Measurements from ENCODE around the gene ZIC5. TPM values are rescaled to one million over a fixed set of nuclear protein-coding genes. Genes with fewer than 3 reads are reported as not detected.

ZIC5 gene
- not detected for total RNA-seq
- not detected for polyA plus RNA-seq
- long read RNA-seq, donor 1, result 0 reads
- long read RNA-seq, donor 2, result 0 reads
- long read RNA-seq, donor 3, result 0 reads

DNA sequence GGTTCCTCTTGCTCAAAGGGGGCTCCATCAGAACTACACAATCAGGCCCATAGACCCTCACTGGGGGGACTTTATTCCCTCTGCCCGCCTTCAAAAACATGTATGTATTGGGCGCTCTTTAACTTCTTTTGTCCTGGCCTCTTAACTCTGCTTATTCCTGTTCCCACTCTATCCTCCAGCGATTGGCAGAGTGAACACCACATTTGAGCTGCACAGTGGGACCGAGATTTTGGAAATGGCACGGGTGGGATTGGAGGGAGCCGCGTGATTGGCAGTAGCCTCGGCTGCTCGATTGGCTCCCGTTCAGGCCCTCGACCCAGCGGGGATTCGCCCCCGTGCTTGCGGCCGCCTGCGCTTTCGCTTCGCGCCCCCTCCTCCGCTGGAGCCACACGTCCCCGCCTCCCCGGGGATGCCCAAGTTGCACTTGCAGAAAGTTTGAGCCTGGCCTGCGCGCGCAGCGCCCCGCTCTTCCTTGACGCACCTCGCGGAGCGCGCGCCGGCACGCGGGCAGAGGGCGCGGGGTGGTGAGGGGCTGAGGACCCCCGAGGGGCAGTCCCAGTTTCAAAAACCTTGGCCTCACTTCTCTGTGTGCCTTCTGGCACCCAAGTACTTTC is at the start of gene ZIC5:
TSS of gene ZIC5 (minus strand) at position 192 of the 614 bp plus-strand sequence. CDS start at position 28, 164 bp downstream.
- Histone ChIP-seq H3K4me1 (peaks cover 10 to 35% (median 29%) of the 10 kb centered on the region in 9 donors), H3K4me3 (peak within 1 kb of the TSS in 3 of 10 donors; percentile 18 to 32 (median 22)), H3K36me3 (no peaks in the 10 kb centered on the region), H3K27me3 (peaks cover 81 to 99% (median 96%) of the 10 kb centered on the region in 7 donors), H3K27ac (no peak within 1 kb of the TSS), H3K9me3 (peaks cover 0 to 4% (median 0%) of the 10 kb centered on the region in 11 donors)
- intact Hi-C loops (cut with DNase I), result no loop called here
- TF ChIP-seq, protein P1, sequence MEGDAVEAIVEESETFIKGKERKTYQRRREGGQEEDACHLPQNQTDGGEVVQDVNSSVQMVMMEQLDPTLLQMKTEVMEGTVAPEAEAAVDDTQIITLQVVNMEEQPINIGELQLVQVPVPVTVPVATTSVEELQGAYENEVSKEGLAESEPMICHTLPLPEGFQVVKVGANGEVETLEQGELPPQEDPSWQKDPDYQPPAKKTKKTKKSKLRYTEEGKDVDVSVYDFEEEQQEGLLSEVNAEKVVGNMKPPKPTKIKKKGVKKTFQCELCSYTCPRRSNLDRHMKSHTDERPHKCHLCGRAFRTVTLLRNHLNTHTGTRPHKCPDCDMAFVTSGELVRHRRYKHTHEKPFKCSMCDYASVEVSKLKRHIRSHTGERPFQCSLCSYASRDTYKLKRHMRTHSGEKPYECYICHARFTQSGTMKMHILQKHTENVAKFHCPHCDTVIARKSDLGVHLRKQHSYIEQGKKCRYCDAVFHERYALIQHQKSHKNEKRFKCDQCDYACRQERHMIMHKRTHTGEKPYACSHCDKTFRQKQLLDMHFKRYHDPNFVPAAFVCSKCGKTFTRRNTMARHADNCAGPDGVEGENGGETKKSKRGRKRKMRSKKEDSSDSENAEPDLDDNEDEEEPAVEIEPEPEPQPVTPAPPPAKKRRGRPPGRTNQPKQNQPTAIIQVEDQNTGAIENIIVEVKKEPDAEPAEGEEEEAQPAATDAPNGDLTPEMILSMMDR (IDR thresholded peaks at IDR 0.05), result no peak
- no peak for ATAC-seq
- WGBS, 2 donors, result 3 to 5% methylated on average over 41 of the region's 41 CpGs
- DNase-seq, result no peak

DNA sequence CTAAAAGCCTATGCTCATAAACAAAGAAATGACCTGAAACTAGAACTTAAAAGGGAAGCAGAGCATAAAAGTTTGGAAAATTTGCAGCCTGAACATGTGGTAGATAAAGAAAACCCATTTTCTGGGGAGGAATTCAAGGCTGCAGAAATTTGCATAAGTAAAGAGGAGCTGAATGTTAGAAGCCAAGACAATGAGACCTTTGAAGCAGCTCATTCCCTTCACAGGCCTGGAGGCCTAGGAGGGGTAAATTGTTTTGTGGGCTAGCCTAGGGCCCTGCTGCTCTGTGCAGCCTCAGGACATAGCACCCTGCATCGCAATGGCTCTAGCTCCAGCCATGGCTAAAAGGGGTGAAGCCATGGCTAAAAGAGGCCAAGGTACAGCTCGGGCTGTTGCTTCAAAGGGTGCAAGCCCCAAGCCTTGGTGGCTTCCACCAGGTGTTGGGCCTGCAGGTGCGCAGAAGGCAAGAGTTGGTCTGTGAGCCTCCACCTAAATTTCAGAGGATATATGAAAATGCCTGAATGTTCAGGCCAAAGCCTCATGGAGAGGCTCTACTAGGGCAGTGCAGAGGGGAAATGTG is 48.3 kb upstream of the ZIC5 start:
- no peak overlapping the region for H3K4me3 ChIP-seq
- no peaks in the 10 kb centered on the region for H3K9me3 ChIP-seq
- 93 to 94% methylated on average over 3 of the region's 3 CpGs for WGBS, 2 donors
- DNase-seq, result no peak
- no peaks in the 10 kb centered on the region for H3K4me1 ChIP-seq
- TF ChIP-seq, protein P1 (IDR thresholded peaks at IDR 0.05), result no peak
- H3K27me3 ChIP-seq, result peaks cover 0 to 18% (median 3%) of the 10 kb centered on the region in 7 donors
- H3K36me3 ChIP-seq, result no peaks in the 10 kb centered on the region
- H3K27ac ChIP-seq, result no peak overlapping the region
- intact Hi-C loops (cut with DNase I), result no loop called here
- ATAC-seq, result no peak

GRCh38 chr13:100014621-100015020 is 43.1 kb upstream of the ZIC5 start:
- no peaks in the 10 kb centered on the region for H3K9me3 ChIP-seq
- no peak overlapping the region for H3K4me3 ChIP-seq
- intact Hi-C loops (cut with DNase I), result no loop called here
- no peak overlapping the region for H3K27ac ChIP-seq
- DNase-seq (no peak), ATAC-seq (no peak)
- 91 to 92% methylated on average over 1 of the region's 1 CpG for WGBS, 2 donors
- no peaks in the 10 kb centered on the region for H3K36me3 ChIP-seq
- TF ChIP-seq, protein P1 (IDR thresholded peaks at IDR 0.05), result no peak
- H3K4me1 ChIP-seq, result no peaks in the 10 kb centered on the region
- H3K27me3 ChIP-seq, result peaks cover 0 to 54% (median 24%) of the 10 kb centered on the region in 7 donors

GRCh38 chr13:99998261-99998660 is 26.7 kb upstream of the ZIC5 start:
- Histone ChIP-seq H3K36me3 (no peaks in the 10 kb centered on the region), H3K27me3 (peaks cover 39 to 100% (median 99%) of the 10 kb centered on the region in 7 donors), H3K27ac (no peak overlapping the region), H3K4me1 (peaks cover 0 to 7% (median 0%) of the 10 kb centered on the region in 9 donors), H3K4me3 (no peak overlapping the region), H3K9me3 (no peaks in the 10 kb centered on the region)
- intact Hi-C loops (cut with DNase I), result no loop called here
- ATAC-seq (no peak), DNase-seq (no peak)
- WGBS, 2 donors, result 86 to 87% methylated on average over 11 of the region's 11 CpGs
- TF ChIP-seq, protein P1 (IDR thresholded peaks at IDR 0.05), result no peak
